Ureter (tissue), 1 donor: ENCODE results near the gene ALKBH7. TPM values are rescaled to one million over a fixed set of nuclear protein-coding genes. Genes with fewer than 3 reads are reported as not detected.
A peak's percentile ranks its signal among the peaks of the same experiment; 100 is the strongest.

Experiments
- DNase-seq: peaks from one replicate; pipeline ENCODE4 v3.0.0-alpha.2; 2020; ENCODE audit warnings: low spot score
- total RNA-seq: library from RNA; stranded (reverse); gene quantifications from one replicate; pipeline ENCODE4 v1.2.4, GENCODE V29; 2023
- donor health status: DM: yes; HTN: yes; CAD: no.

ALKBH7 gene
- total RNA-seq, 1 donor from 2014 or later, result 60.7 TPM

- DNase-seq, result no peak
Observed at GRCh38 chr19:6364353-6364752, 8.2 kb upstream of the ALKBH7 start.

DNA sequence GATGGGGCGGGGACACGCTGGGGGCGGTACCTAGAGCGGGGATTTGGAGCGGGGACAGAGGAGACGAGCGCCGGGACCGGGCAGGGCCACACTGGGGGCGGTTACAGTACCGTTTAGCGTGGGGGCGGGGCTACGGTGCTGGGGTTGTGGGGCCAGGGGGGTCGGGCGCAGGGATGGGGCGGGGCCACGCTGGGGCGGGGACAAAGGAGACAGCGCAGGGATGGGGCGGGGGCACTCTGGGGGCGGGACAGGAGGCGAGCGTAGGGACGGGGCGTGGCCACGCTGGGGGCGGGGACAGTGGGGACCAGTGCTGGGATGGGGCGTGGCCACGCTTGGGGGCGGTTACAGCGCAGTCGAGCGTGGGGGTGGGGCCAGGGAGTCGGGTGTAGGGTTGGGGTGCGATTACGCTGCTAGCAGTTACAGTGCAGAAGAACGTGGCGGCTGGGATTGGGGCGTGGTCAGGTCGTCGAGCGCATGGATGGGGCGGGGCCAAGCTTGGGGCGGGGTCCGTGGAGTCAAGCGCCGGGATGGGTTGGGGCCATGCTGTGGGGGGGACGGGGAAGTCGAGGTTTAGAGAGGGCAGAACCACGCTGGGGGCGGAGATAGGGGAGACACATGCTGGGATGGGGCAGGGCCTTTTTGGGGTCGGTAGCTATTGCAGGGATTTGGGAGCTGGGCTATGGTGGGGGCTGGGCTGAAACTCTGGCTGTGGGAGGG lies 660 bp downstream of the ALKBH7 start:
- peak; percentile 99 for DNase-seq

DNA sequence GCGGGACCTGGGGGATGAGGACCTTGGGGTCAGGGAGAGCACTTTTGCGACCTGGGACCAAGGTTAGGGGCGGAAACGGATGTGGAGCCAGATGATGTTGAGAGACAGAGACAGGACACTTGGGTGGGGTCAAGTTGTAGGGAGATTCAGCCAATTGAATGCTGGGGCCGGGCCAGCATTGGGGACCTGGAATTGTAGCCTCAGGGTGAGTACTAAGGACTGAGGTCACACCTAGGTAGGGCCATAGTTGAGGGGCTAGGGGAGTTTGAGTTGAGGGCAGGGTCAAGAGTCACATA lies 1.2 kb downstream of the ALKBH7 start:
- DNase-seq, result no peak

GRCh38 chr19:6374161-6374709 lies 1.6 kb downstream of the ALKBH7 start:
- DNase-seq, result no peak

- no peak for DNase-seq
Observed at GRCh38 chr19:6374711-6375410, 2.3 kb downstream of the ALKBH7 start.

DNA sequence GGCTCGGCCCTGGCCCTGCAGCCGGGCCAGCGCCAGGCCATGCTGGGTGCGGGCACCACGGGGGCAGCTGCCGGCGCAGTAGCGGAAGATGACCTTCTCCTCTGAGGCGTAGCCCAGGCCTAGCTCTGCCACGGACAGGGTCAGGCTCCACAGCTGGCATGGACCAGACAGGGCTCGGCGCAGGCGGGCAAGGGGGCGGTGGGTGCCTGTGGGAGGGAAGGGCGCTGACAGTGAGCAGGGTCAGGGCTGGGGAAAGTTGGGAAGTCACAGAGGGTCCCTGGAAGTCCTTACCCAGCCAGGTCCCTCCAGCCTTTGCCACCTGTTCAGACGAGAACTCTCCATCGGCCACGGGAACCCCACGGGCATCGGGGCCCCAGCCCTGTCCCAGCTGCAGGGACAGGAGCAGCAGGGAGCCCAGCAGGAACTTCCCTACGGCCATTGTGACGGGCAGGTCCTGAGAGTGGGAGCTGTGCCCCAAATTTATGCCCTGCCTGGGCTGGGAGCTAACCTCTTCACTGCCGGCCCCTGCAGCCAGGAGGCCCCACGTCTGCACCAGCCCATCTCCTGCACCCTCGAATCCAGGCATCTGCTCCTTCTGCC lies 2.9 kb downstream of the ALKBH7 start, which contains the start of gene PSPN:
Gene PSPN, minus strand, starts transcription at position 523 of the 600 bp plus-strand sequence. Its CDS starts 84 bp downstream, at position 439.
- no peak for DNase-seq

- DNase-seq, result no peak
Observed at GRCh38 chr19:6376512-6377190, 4.1 kb downstream of the ALKBH7 start.

DNA sequence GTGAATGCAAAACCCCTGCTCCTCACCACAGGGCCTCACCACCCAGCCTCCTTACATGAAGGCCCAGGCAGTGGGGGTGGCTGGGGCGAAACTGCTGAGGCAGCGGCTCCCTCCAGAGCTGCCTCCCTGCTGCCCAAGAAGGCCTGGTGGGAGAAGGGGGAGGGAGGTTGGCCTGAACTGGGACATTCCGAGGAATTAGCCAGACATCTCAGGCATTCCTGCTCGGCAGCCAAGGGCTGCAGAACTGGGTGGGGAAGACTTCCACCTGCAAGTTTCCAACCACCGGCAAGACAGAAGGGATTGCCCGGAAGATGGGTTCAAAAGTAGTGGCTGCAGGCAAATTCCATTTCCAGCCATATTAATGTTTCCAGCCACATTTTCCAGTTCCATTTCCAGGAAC lies 5.4 kb downstream of the ALKBH7 start:
- DNase-seq, result no peak

- no peak for DNase-seq
Observed at GRCh38 chr19:6378486-6378885, 5.9 kb downstream of the ALKBH7 start.

DNA sequence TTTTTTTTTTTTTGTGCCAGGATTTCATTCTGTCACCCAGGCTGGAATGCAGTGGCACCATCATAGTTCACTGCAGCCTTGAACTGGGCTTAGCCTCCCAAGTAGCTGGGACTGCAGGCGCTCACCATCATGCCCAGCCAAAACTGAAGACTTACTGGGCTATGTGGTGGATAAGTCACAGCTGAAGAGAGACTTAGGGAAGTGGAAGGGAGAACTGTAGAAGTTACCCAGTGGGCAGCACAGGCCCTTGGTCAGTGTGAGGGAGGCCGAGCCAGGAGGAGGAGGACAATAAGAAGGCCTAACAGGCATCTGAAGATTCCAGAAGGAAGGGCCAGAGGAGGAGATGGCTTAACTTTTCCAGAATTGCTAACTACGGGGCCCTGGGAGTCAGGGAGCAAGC lies 7.2 kb downstream of the ALKBH7 start:
- no peak for DNase-seq

DNA sequence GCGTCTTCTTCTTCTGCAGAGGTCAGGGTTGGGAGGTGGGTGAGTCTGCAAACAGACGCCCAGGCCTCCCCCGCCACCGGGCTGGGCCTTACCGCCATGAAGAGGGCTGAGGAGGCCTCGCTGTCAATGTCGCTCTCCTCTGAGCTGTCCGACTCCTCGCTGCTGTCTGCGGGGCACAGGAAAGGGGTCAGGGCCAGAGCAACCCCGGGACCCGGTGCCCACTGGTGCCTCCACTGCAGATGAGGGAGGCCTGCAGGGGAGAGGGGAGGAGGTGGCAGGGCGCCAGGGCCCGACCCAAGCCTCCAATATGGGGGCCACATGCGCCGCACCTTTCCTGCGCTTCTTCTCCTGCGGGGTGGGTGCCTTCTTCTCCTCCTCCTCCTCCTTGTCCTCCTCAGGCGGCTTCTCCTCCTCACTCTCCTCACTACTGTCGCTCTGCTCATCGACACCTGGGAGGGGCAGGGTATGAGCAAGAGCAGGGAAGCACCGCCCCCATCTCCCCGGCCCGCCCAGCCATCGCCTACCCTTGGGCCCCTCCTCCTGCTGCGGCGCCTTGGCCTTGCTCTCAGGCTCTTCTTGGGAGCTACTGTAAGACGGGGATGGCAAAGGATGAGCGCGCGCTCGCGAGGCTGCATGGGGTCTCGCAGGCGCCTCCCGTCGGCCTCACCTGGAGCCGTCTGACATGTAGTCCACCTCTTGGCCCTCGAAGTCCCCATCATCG lies 8.6 kb downstream of the ALKBH7 start:
- no peak for DNase-seq

- DNase-seq, result no peak
Observed at GRCh38 chr19:6383188-6383587, 10.6 kb downstream of the ALKBH7 start.

DNA sequence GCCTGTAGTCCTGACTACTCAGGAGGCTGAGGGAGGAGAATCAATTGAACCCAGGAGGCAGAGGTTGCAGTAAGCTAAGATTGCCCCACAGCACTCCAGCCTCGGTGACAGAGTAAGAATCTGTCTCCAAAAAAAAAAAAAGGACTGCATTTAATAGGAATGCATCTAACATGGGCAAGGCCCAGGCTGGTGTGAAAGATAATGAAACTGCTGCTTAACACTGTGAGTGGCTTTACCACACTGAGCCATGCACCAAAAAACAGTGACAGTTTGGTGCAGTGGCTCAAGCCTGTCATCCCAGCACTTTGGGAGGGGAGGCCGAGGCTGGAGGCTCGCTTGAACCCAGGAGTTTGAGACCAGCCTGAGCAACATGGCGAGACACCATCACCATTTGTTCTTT lies 11.8 kb downstream of the ALKBH7 start:
- DNase-seq, result no peak

- no peak for DNase-seq
Observed at GRCh38 chr19:6387372-6387771, 14.8 kb downstream of the ALKBH7 start.

- DNase-seq, result no peak
Observed at GRCh38 chr19:6392221-6393073, 19.9 kb downstream of the ALKBH7 start.

DNA sequence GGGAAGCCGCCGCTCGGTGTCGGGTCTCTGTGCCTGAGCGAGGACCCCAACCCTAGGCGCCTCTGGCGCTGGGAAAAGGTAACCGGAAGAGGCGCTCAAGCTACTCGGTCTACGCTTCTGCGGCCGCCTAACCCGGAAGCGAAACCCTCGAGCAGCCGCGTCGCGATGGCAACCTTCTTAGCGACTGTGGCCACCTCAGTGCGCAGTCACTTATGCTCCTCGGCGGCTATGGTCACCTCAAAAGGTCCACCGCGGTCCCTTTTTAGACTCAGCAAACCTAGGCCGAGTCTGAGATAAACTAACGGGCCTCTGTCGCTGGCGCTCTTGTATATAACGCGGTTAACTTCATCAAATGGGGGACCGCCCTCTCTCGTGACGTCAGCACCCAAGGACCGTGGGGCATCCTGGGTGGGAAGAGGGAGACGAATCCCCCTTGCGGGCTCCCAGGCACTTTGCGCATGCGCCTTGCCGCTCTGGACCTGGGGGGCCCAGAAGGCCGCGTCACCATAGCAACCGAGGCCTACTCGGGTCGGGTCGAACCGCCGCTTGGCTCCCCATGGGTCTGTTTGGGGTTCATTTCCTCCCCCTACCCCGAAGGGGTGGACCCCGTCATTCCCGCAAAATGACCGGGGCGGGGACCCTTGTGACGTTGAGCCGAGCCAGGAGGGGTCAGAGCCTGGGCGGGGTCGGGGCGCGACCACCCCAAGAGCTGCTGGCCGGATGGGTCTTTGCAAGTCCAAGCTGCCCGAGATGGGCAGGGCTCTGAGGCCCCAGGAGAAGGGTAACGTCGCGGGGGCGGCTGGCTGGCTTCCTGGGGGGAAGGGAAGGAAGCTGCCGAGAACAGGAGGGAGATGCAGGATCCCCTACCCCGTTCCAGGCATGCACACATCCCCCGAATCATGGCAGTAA lies 20.7 kb downstream of the ALKBH7 start, which contains the start of gene GTF2F1:
Gene GTF2F1, minus strand, starts transcription at position 91 of the 909 bp plus-strand sequence. CDS start 169 bp downstream, outside the sequence.
- peak; percentile 95 for DNase-seq

GRCh38 chr19:6393983-6394412 lies 21.4 kb downstream of the ALKBH7 start:
- no peak for DNase-seq

DNA sequence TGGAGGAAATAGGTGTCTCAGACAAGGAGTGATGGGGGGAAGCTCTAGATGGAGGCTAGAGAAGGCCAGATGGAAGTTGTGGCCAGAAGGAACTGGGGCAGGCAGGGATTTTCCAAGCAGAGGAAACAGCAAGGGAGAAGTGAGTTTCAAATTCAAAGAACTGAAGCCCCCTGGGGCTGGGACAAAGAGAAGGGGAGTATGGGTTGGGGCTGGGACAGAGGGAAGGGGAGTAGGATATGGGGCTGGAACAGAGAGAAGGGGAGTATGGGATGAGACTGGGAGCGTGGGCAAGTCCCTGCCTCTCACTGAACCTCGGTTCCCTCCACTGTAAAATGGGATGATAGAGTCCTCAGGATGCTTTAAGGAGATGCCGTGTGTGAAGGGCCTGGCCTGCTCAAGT lies 22.2 kb downstream of the ALKBH7 start:
- DNase-seq, result no peak

DNA sequence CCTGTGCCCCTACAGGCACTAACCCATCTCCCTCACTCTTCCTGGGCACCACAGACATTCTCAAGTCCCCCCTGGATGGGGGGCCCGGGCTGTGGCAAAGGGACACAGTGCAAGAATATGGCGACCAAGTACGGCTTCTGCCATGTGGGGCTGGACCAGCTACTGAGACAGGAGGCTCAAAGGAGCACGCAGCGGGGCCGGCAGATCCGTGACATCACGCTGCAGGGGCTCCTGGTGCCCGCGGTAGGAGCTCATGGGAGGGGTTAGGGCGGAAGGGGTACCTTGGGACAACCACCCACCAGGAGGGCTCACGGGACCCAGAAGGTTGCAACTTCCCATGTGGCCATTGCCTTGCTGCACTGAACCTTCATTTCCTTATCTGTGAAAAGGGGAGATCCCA lies 23.7 kb downstream of the ALKBH7 start:
- no peak for DNase-seq
